Cardiac muscle cell (in vitro differentiated cells and primary cell): ENCODE results near the gene PDXP. TPM values are rescaled to one million over a fixed set of nuclear protein-coding genes. Genes with fewer than 3 reads are reported as not detected.
"Not testable (repeated sequence)": the region's sequence is repeated elsewhere in the genome, so short reads cannot be mapped to it uniquely, and the experiment has no call there.

Experiments
- DNase-seq, 2 donors: peaks; one replicate each; pipeline versions ENCODE4 v3.0.0 to v3.0.0-alpha.2; 2010 to 2017; ENCODE audit warnings: low read depth in 1 of 2, low spot score in 1 of 2
- H3K27ac ChIP-seq: fragments of 200-600 bp; sonication (generic); 2 replicates; pipeline ENCODE4 v1.5.1; 2016
- H3K27me3 ChIP-seq: fragments of 200-600 bp; sonication (generic); 2 replicates; pipeline ENCODE4 v1.6.0; 2016; ENCODE audit warnings: control low read depth
- H3K36me3 ChIP-seq: fragments of 200-600 bp; sonication (generic); 2 replicates; pipeline ENCODE4 v1.5.1; 2016; ENCODE audit warnings: control low read depth
- H3K4me1 ChIP-seq: fragments of 200-600 bp; sonication (generic); 2 replicates; pipeline ENCODE4 v1.8.1; 2017; ENCODE audit warnings: low read depth, mild to moderate bottlenecking, mixed run types
- H3K4me3 ChIP-seq: fragments of 200-600 bp; sonication (generic); 2 replicates; pipeline ENCODE4 v1.5.1; 2016; ENCODE audit warnings: mild to moderate bottlenecking
- H3K9me3 ChIP-seq: fragments of 200-600 bp; sonication (generic); 2 replicates; pipeline ENCODE4 v1.5.1; 2017; ENCODE audit warnings: low read depth, mild to moderate bottlenecking, control low read depth
- CTCF ChIP-seq: IDR thresholded peaks from 2 replicates; pipeline ENCODE4 v1.5.1; 2012; ENCODE audit warnings: low read depth, mild to moderate bottlenecking, low read length
- polyA plus RNA-seq: library from polyadenylated mRNA; unstranded; fragments of >200 nt; fragmentation: Nextera tagmentation; extraction: Ambion mirVana; gene quantifications from 2 replicates; pipeline ENCODE4 v1.2.1, GENCODE V29; 2016
- total RNA-seq: library from RNA; depleted of rRNA; stranded (reverse); fragments of >200 nt; gene quantifications from 2 replicates; pipeline ENCODE4 v1.2.3, GENCODE V29; 2016

PDXP gene
- total and polyA plus RNA-seq, 2 experiments from 2014 or later: 48.5 to 117 TPM

GRCh38 chr22:37654563-37655251, 3.8 kb upstream of the PDXP start:
- Histone ChIP-seq H3K4me1 (peaks cover 3% of the 10 kb centered on the region), H3K36me3 (peaks cover 9% of the 10 kb centered on the region), H3K9me3 (no peaks in the 10 kb centered on the region), H3K4me3 (no peak overlapping the region), H3K27ac (no peak overlapping the region), H3K27me3 (no peaks in the 10 kb centered on the region)
- no peak for DNase-seq
- TF ChIP-seq CTCF: no peak

- peaks cover 9% of the 10 kb centered on the region for H3K36me3 ChIP-seq
- H3K27ac ChIP-seq: no peak overlapping the region
- no peak for TF ChIP-seq CTCF
- no peak for DNase-seq
- H3K4me3 ChIP-seq: no peak overlapping the region
- H3K9me3 ChIP-seq: no peaks in the 10 kb centered on the region
- peaks cover 5% of the 10 kb centered on the region for H3K4me1 ChIP-seq
- H3K27me3 ChIP-seq: no peaks in the 10 kb centered on the region
Measured at GRCh38 chr22:37655252-37655563, 3.3 kb upstream of the PDXP start.

DNA sequence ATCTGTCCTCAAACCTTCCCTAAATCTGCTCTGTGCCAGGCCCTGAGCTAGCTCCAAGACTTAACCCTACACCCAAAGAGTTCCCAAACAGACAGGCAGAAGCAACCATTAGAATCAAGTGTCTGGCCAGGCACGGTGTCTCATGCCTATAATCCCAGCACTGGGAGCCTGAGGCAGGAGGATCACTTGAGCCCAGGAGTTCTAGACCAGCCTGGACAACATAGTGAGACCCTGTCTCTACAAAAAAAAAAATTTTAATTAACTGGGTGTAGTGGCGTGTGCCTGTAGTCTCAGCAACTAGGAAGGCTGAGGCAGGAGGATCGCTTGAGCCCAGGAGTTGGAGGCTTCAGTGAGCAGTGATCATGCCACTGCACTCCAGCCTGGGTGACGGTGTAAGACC, 1.9 kb upstream of the PDXP start:
- peaks cover 13% of the 10 kb centered on the region for H3K4me1 ChIP-seq
- not testable (repeated sequence) for DNase-seq, H3K4me3 ChIP-seq, H3K27ac ChIP-seq, H3K27me3 ChIP-seq, H3K9me3 ChIP-seq, H3K36me3 ChIP-seq

GRCh38 chr22:37657590-37658132, 862 bp upstream of the PDXP start:
- H3K4me3 ChIP-seq: peak overlapping the region; percentile 41
- H3K27ac ChIP-seq: peak overlapping the region; percentile 69
- no peaks in the 10 kb centered on the region for H3K9me3 ChIP-seq
- H3K4me1 ChIP-seq: peaks cover 14% of the 10 kb centered on the region
- no peaks in the 10 kb centered on the region for H3K27me3 ChIP-seq
- TF ChIP-seq CTCF: no peak
- H3K36me3 ChIP-seq: peaks cover 4% of the 10 kb centered on the region
- DNase-seq: peak in 1 of 2 donors; percentile 23

DNA sequence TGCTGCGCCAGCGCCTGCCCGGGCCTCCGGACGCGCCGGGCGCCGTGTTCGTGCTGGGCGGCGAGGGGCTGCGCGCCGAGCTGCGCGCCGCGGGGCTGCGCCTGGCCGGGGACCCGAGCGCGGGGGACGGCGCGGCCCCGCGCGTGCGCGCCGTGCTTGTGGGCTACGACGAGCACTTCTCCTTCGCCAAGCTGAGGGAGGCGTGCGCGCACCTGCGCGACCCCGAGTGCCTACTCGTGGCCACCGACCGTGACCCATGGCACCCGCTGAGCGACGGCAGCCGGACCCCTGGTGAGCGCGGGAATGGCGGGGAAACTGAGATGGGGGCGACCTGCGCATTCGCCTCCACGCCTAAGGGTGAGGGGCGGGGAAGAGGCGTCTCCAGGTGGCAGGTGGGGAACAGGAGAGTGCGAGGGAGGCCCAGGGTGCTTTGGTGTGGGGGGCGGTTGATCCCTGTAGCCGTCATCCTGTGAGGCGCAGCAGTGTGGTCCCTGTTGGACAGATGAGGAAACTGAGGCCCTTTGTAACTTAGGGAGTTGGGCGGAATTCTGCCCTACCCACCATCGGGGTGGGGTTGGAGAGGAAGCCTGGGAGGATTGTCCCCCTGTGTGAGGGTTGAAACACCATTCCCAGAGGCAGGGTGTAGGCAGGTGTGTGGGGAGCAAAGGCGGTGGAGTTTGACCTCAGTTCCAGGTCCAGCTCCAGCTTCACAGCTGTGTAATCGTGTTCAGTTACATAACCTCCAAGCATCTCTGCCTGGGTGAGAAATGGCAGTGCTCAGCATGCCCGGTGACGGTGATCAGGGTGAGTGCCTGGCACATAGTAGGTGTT, 758 bp downstream of the PDXP start:
- peaks cover 14% of the 10 kb centered on the region for H3K4me1 ChIP-seq

More for the DNA sequence above, 758 bp downstream of the PDXP start:
- Histone ChIP-seq H3K4me3 (peak overlapping the region; percentile 92), H3K36me3 (no peaks in the 10 kb centered on the region), H3K9me3 (no peaks in the 10 kb centered on the region), H3K27ac (no peak overlapping the region), H3K27me3 (no peaks in the 10 kb centered on the region)
- DNase-seq: no peak
- no peak for TF ChIP-seq CTCF
